C4-2B (cell line): ENCODE measurements around the gene RACGAP1.

Source experiments
- ZFX ChIP-seq: fragments of 450-650 bp; IDR thresholded peaks from 2 replicates; pipeline ENCODE4 v1.6.1; 2017
- TF ChIP-seq, protein P1 (sequence below): fragments of 450-650 bp; conservative IDR thresholded peaks from 2 replicates; pipeline ENCODE4 v1.5.1; 2017; ENCODE audit warnings: mild to moderate bottlenecking

DNA sequence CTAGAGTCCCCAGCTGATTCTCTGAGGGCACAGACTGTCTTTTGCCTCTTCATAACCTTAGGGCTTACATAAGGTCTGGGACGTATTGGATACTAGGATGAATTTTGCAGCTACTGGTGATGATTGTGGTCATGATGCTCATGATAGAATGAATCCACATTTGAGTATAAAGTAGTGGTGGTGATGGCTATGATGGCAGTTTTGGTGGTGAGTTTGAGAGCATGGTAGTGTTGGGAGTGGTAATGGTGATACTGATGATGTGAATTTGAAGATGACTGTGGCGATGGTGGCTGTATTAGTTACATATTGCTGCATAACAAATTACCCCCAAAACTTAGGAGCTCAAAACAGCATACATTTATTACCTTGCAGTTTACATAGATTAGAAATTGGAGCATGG is 18.0 kb upstream of the RACGAP1 start:
- TF ChIP-seq, protein P1, sequence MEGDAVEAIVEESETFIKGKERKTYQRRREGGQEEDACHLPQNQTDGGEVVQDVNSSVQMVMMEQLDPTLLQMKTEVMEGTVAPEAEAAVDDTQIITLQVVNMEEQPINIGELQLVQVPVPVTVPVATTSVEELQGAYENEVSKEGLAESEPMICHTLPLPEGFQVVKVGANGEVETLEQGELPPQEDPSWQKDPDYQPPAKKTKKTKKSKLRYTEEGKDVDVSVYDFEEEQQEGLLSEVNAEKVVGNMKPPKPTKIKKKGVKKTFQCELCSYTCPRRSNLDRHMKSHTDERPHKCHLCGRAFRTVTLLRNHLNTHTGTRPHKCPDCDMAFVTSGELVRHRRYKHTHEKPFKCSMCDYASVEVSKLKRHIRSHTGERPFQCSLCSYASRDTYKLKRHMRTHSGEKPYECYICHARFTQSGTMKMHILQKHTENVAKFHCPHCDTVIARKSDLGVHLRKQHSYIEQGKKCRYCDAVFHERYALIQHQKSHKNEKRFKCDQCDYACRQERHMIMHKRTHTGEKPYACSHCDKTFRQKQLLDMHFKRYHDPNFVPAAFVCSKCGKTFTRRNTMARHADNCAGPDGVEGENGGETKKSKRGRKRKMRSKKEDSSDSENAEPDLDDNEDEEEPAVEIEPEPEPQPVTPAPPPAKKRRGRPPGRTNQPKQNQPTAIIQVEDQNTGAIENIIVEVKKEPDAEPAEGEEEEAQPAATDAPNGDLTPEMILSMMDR = no peak
- no peak for TF ChIP-seq ZFX
